Upper lobe of left lung (tissue), 6 donors: ENCODE measurements around the gene APOA5. TPM values are rescaled to one million over a fixed set of nuclear protein-coding genes. Genes with fewer than 3 reads are reported as not detected.

Experiments used
- ATAC-seq, 2 donors: fragments of 200-7000 bp; cut with Tn5 transposase; one replicate each; pipeline ENCODE4 v1.9.1; 2022; ENCODE audit warnings: mild to moderate bottlenecking in 2 of 2, moderate library complexity in 2 of 2; ENCODE audit not compliant: low FRiP score in 2 of 2
- DNase-seq, 2 donors: peaks; one replicate each; pipeline ENCODE4 v3.0.0-alpha.2; 2019 to 2020
- H3K27ac ChIP-seq, 4 donors: fragments of 200-600 bp; sonication (generic); one replicate each; pipeline ENCODE4 v1.5.1; 2016 to 2019
- H3K27me3 ChIP-seq, 4 donors: fragments of 200-600 bp; sonication (generic); one replicate each; pipeline ENCODE4 v1.5.1; 2017 to 2019
- H3K36me3 ChIP-seq, 4 donors: fragments of 200-600 bp; sonication (generic); one replicate each; pipeline ENCODE4 v1.5.1; 2016 to 2019
- H3K4me1 ChIP-seq, 4 donors: fragments of 200-600 bp; sonication (generic); one replicate each; pipeline ENCODE4 v1.5.1; 2018 to 2019
- H3K4me3 ChIP-seq, 4 donors: fragments of 200-600 bp; sonication (generic); one replicate each; pipeline ENCODE4 v1.5.1; 2017 to 2019; ENCODE audit warnings: mild to moderate bottlenecking in 2 of 4, moderate library complexity in 1 of 4
- H3K9me3 ChIP-seq, 4 donors: fragments of 200-600 bp; sonication (generic); one replicate each; pipeline ENCODE4 v1.5.1; 2018 to 2019
- EP300 ChIP-seq, 4 donors: sonication (generic); formaldehyde crosslinking; IDR thresholded peaks; one replicate each; pipeline ENCODE4 v1.5.1; 2017; ENCODE audit warnings: antibody characterized with exemption in 4 of 4, control low read depth in 2 of 4
- POLR2A ChIP-seq, 4 donors: fragments of 450-650 bp; IDR thresholded peaks; one replicate each; pipeline ENCODE4 v1.5.1; 2016 to 2017; ENCODE audit warnings: antibody characterized with exemption in 4 of 4, mild to moderate bottlenecking in 2 of 4
- POLR2AphosphoS5 ChIP-seq, 2 donors: sonication (generic); formaldehyde crosslinking; IDR thresholded peaks; one replicate each; pipeline ENCODE4 v1.5.1; 2017; ENCODE audit warnings: antibody characterized with exemption in 2 of 2
- WGBS, 2 donors: methylation state at CpG; one replicate each; pipeline ENCODE4 v1.1.5; 2017 to 2018; 5-methylcytosine and 5-hydroxymethylcytosine counted together
- total RNA-seq, 6 donors: library from RNA; depleted of rRNA in 4 of 6; stranded (reverse); fragments of >200 nt in 4 of 6; gene quantifications; one replicate each; pipeline versions ENCODE4 v1.1.0 to v1.2.1, GENCODE V29; 2016 to 2021
- TF ChIP-seq, protein P1 (sequence below), 6 experiments: fragments of 450-650 bp in 4 of 6; fragments of 200-600 bp in 2 of 6; sonication (generic) in 2 of 6; IDR thresholded peaks; one replicate each; pipeline ENCODE4 v1.5.1; 2016 to 2019; ENCODE audit warnings: antibody characterized with exemption in 6 of 6
- donor health status: DM: no; HTN: no; CAD: no; lungs with moderate emphysema.
- donor health status: DM: no; HTN: yes; CAD: no; lungs with severe emphysema.

Gene APOA5
- total RNA-seq, 6 donors from 2014 or later, result 0.20 to 0.57 TPM; not detected in 4

DNA sequence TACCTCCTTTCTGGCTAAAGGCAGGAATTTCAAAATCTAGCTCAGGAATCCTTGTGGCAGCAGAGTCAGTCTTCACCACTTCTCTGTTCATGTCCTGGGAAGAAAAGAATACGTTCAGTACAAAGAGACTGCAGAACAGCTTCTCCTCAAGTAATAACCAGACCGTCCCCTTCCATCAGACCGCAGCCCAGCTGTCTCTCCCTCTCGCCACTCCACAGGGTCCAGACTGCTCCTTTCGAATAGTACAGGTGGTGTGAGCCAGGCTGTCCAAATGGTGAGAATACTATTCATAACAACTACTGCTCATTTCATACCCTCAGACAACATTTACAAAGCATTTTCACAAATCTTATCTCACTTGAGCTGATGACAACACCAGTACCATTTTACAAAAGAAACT is 4.7 kb downstream of the APOA5 start:
- Histone ChIP-seq H3K27me3 (no peaks in the 10 kb centered on the region), H3K9me3 (no peaks in the 10 kb centered on the region), H3K4me1 (peaks cover 17 to 40% (median 23%) of the 10 kb centered on the region in 4 donors), H3K27ac (peak overlapping the region in 2 of 4 donors; percentile 92 to 95), H3K4me3 (peak overlapping the region; percentile 79 to 99 (median 97)), H3K36me3 (peaks cover 31 to 49% (median 43%) of the 10 kb centered on the region in 4 donors)
- no peak for DNase-seq
- 65 to 68% methylated on average over 5 of the region's 5 CpGs for WGBS, 2 donors
- TF ChIP-seq EP300 (IDR thresholded peaks at IDR 0.05), result no peak
- TF ChIP-seq, protein P1, sequence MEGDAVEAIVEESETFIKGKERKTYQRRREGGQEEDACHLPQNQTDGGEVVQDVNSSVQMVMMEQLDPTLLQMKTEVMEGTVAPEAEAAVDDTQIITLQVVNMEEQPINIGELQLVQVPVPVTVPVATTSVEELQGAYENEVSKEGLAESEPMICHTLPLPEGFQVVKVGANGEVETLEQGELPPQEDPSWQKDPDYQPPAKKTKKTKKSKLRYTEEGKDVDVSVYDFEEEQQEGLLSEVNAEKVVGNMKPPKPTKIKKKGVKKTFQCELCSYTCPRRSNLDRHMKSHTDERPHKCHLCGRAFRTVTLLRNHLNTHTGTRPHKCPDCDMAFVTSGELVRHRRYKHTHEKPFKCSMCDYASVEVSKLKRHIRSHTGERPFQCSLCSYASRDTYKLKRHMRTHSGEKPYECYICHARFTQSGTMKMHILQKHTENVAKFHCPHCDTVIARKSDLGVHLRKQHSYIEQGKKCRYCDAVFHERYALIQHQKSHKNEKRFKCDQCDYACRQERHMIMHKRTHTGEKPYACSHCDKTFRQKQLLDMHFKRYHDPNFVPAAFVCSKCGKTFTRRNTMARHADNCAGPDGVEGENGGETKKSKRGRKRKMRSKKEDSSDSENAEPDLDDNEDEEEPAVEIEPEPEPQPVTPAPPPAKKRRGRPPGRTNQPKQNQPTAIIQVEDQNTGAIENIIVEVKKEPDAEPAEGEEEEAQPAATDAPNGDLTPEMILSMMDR (IDR thresholded peaks at IDR 0.05), result no peak
- no peak for TF ChIP-seq POLR2AphosphoS5 (IDR thresholded peaks at IDR 0.05)
- no peak for TF ChIP-seq POLR2A (IDR thresholded peaks at IDR 0.05)
- ATAC-seq, result no peak

DNA sequence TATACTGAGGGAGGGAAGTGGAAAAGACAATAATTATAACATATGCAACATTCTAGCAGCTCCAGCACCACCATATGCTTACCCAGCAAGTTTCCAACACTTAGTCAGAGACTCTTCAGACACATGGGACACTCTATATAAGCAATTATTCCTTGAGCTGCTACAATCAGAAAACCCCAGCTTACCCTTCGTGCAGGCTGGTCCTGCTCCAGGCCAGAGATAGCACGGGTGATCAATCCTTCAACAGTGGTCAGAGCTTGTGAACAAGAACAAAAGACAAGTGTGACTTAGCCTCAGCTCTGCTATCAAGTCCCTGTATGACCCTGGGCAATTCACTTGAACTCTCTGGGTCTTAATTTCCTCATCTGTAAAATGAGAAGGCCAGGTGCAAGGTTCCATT is 5.4 kb downstream of the APOA5 start:
- TF ChIP-seq, protein P1 (IDR thresholded peaks at IDR 0.05), result no peak
- no peak for TF ChIP-seq EP300 (IDR thresholded peaks at IDR 0.05)
- TF ChIP-seq POLR2A (IDR thresholded peaks at IDR 0.05), result no peak
- TF ChIP-seq POLR2AphosphoS5 (IDR thresholded peaks at IDR 0.05), result no peak
- DNase-seq, result no peak
- Histone ChIP-seq H3K27ac (no peak overlapping the region), H3K9me3 (no peaks in the 10 kb centered on the region), H3K36me3 (peaks cover 34 to 55% (median 49%) of the 10 kb centered on the region in 4 donors), H3K4me3 (no peak overlapping the region), H3K27me3 (no peaks in the 10 kb centered on the region), H3K4me1 (peaks cover 12 to 34% (median 20%) of the 10 kb centered on the region in 4 donors)
- 88 to 100% methylated on average over 2 of the region's 2 CpGs for WGBS, 2 donors
- ATAC-seq, result no peak

DNA sequence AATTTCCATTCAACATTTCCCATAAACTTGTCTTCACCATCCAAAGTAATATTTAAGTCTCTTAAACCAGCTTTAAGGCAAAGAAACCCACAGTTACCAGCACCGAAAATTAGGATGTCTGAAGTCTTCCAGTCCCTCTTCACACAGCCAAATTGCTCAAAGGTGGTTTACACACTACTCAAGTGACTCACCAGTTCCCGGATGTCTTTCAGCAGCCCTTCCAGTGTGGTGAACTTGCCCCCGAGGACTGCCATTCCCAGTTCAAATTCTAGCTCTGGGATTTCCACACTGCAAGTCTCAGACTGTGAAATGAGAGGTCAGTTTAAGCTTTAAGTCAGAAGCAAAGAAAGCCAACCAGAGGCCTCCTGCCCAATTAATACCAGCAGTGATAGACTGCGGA is 9.0 kb downstream of the APOA5 start:
- no peak for TF ChIP-seq POLR2A (IDR thresholded peaks at IDR 0.05)
- TF ChIP-seq, protein P1 (IDR thresholded peaks at IDR 0.05), result no peak
- TF ChIP-seq POLR2AphosphoS5 (IDR thresholded peaks at IDR 0.05), result no peak
- no peak for TF ChIP-seq EP300 (IDR thresholded peaks at IDR 0.05)
- Histone ChIP-seq H3K9me3 (no peaks in the 10 kb centered on the region), H3K36me3 (peaks cover 50 to 91% (median 76%) of the 10 kb centered on the region in 4 donors), H3K27me3 (no peaks in the 10 kb centered on the region), H3K27ac (no peak overlapping the region), H3K4me1 (peaks cover 9 to 18% (median 10%) of the 10 kb centered on the region in 4 donors), H3K4me3 (no peak overlapping the region)
- DNase-seq (no peak), ATAC-seq (no peak)
- 89 to 91% methylated on average over 4 of the region's 4 CpGs for WGBS, 2 donors

DNA sequence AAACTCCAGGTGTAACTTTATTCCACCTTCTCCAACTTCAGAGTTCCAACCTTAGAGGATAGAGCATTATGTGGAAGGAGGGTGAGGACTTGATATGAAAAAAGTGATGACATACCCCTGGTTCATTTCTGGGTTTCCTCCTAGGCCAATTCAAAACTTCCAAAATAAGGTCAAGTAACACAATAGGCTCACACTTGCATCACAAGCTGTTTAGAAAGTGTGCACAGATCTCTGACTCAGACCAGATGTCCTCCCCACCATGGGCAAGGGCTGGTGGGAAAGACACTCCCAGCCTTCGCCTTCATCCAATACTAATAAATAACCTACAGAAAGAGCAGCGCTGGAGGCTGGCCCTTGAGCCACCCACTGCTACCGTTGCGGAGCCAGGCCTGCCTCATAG is 13.1 kb downstream of the APOA5 start:
- ATAC-seq (no peak), DNase-seq (no peak)
- no peak overlapping the region for H3K27ac ChIP-seq
- H3K4me3 ChIP-seq, result no peak overlapping the region
- peaks cover 0 to 7% (median 2%) of the 10 kb centered on the region in 4 donors for H3K4me1 ChIP-seq
- H3K27me3 ChIP-seq, result no peaks in the 10 kb centered on the region
- peaks cover 33 to 71% (median 49%) of the 10 kb centered on the region in 4 donors for H3K36me3 ChIP-seq
- WGBS, 2 donors, result 98 to 99% methylated on average over 4 of the region's 4 CpGs
- no peaks in the 10 kb centered on the region for H3K9me3 ChIP-seq
- TF ChIP-seq POLR2AphosphoS5 (IDR thresholded peaks at IDR 0.05), result no peak
- no peak for TF ChIP-seq POLR2A (IDR thresholded peaks at IDR 0.05)
- TF ChIP-seq EP300 (IDR thresholded peaks at IDR 0.05), result no peak
- TF ChIP-seq, protein P1 (IDR thresholded peaks at IDR 0.05), result no peak

DNA sequence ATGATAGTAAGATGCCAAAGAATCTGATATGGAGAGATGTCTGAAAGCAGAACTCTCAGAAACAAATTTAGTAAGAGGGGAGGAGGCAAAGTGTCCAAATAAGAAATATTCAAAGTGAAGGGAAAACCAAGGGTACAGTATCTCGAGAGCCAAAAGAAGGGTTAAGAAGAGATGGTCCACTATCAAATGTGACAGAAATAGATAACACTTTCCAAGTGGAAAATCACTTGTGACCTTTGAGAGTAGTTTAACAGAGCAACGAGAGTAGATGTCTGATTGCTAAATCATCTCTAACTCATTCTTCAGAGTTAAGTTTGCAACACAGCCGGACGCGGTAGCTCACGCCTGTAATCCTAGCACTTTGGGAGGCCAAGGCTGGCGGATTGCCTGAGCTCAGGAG is 14.6 kb downstream of the APOA5 start:
- ATAC-seq (no peak), DNase-seq (no peak)
- no peaks in the 10 kb centered on the region for H3K9me3 ChIP-seq
- WGBS, 2 donors, result 71 to 77% methylated on average over 7 of the region's 7 CpGs
- peaks cover 20 to 56% (median 34%) of the 10 kb centered on the region in 4 donors for H3K36me3 ChIP-seq
- TF ChIP-seq, protein P1 (IDR thresholded peaks at IDR 0.05), result no peak
- no peak for TF ChIP-seq POLR2AphosphoS5 (IDR thresholded peaks at IDR 0.05)
- TF ChIP-seq EP300 (IDR thresholded peaks at IDR 0.05), result no peak
- TF ChIP-seq POLR2A (IDR thresholded peaks at IDR 0.05), result no peak
- no peak overlapping the region for H3K4me3 ChIP-seq
- H3K27me3 ChIP-seq, result no peaks in the 10 kb centered on the region
- no peak overlapping the region for H3K27ac ChIP-seq
- H3K4me1 ChIP-seq, result peaks cover 0 to 10% (median 5%) of the 10 kb centered on the region in 4 donors
